WERI-Rb-1 (cell line): ENCODE results near the gene TMED7.

Source experiments
- DNase-seq: peaks from one replicate; pipeline ENCODE4 v3.0.0-alpha.2; 2020
- H3K27ac ChIP-seq: fragments of 250-450 bp; sonication (Bioruptor Pico); 2 replicates; pipeline ENCODE4 v1.5.1; 2020; ENCODE audit warnings: mild to moderate bottlenecking, moderate library complexity
- H3K27me3 ChIP-seq: fragments of 250-450 bp; sonication (Bioruptor Pico); 2 replicates; pipeline ENCODE4 v1.5.1; 2021; ENCODE audit warnings: mild to moderate bottlenecking, low read depth, moderate library complexity; ENCODE audit not compliant: insufficient read depth, severe bottlenecking
- H3K36me3 ChIP-seq: fragments of 250-450 bp; sonication (Bioruptor Pico); 2 replicates; pipeline ENCODE4 v1.5.1; 2020; ENCODE audit warnings: mild to moderate bottlenecking, moderate library complexity
- H3K4me3 ChIP-seq: 2 replicates; pipeline ENCODE4 v1.5.1; 2011; ENCODE audit warnings: low read depth, mild to moderate bottlenecking, control low read depth, low read length
- H3K9me3 ChIP-seq: fragments of 250-450 bp; sonication (Bioruptor Pico); 2 replicates; pipeline ENCODE4 v1.5.1; 2021; ENCODE audit warnings: mild to moderate bottlenecking, moderate library complexity; ENCODE audit not compliant: severe bottlenecking
- CTCF ChIP-seq: IDR thresholded peaks from 2 replicates; pipeline ENCODE4 v1.5.1; 2011; ENCODE audit warnings: low read depth, mild to moderate bottlenecking, control low read depth, inconsistent platforms, low read length

Gene TMED7

GRCh38 chr5:115624994-115625393 is 842 bp downstream of the TMED7 start:
- Histone ChIP-seq H3K27me3 (no peaks in the 10 kb centered on the region), H3K36me3 (peaks cover 27% of the 10 kb centered on the region), H3K4me3 (peak overlapping the region; percentile 84), H3K27ac (no peak overlapping the region; the same call in 1 of the 2 replicates), H3K9me3 (no peaks in the 10 kb centered on the region)
- no peak for TF ChIP-seq CTCF
- no peak for DNase-seq

GRCh38 chr5:115623658-115624057 is 2.2 kb downstream of the TMED7 start:
- DNase-seq, result no peak
- Histone ChIP-seq H3K27me3 (no peaks in the 10 kb centered on the region), H3K27ac (no peak overlapping the region), H3K36me3 (peaks cover 41% of the 10 kb centered on the region), H3K9me3 (no peaks in the 10 kb centered on the region), H3K4me3 (no peak overlapping the region)
- TF ChIP-seq CTCF, result no peak

GRCh38 chr5:115621365-115621900 is 4.4 kb downstream of the TMED7 start:
- Histone ChIP-seq H3K4me3 (no peak overlapping the region), H3K36me3 (peaks cover 51% of the 10 kb centered on the region), H3K27me3 (no peaks in the 10 kb centered on the region), H3K27ac (no peak overlapping the region), H3K9me3 (no peaks in the 10 kb centered on the region)
- no peak for TF ChIP-seq CTCF
- DNase-seq, result no peak

- TF ChIP-seq CTCF, result no peak
- Histone ChIP-seq H3K4me3 (no peak overlapping the region), H3K27me3 (no peaks in the 10 kb centered on the region), H3K27ac (no peak overlapping the region), H3K36me3 (peaks cover 65% of the 10 kb centered on the region), H3K9me3 (no peaks in the 10 kb centered on the region)
- DNase-seq, result no peak
Observed at GRCh38 chr5:115616892-115617291, 8.9 kb downstream of the TMED7 start.

- no peak overlapping the region for H3K4me3 ChIP-seq
- TF ChIP-seq CTCF, result no peak
- no peak for DNase-seq
- no peaks in the 10 kb centered on the region for H3K27me3 ChIP-seq
- H3K9me3 ChIP-seq, result no peaks in the 10 kb centered on the region
- peaks cover 65% of the 10 kb centered on the region for H3K36me3 ChIP-seq
- no peak overlapping the region for H3K27ac ChIP-seq
Observed at GRCh38 chr5:115616472-115616871, 9.4 kb downstream of the TMED7 start.

- H3K9me3 ChIP-seq, result no peaks in the 10 kb centered on the region
- no peak for TF ChIP-seq CTCF
- no peaks in the 10 kb centered on the region for H3K27me3 ChIP-seq
- H3K27ac ChIP-seq, result no peak overlapping the region
- no peak overlapping the region for H3K4me3 ChIP-seq
- peaks cover 36% of the 10 kb centered on the region for H3K36me3 ChIP-seq
- no peak for DNase-seq
Observed at GRCh38 chr5:115611873-115612272, 14.0 kb downstream of the TMED7 start.
